Measurements from ENCODE around the gene CELF5.

Gene CELF5

GRCh38 chr19:3243819-3244700 lies 19.6 kb downstream of the CELF5 start:
- DNase-seq (ENCODE audit: low read depth, low spot score): no peak
- ChIA-PET CTCF (no interaction called here), POLR2A (no interaction called here)
- no peak for TF ChIP-seq CTCF (IDR thresholded peaks at IDR 0.05; ENCODE audit: insufficient read depth, low read length, missing control alignments)
- H3K4me3 ChIP-seq (ENCODE audit: low read depth, low read length): no peak overlapping the region

GRCh38 chr19:3245050-3245449 lies 20.6 kb downstream of the CELF5 start:
- H3K4me3 ChIP-seq (ENCODE audit: low read depth, low read length): no peak overlapping the region
- no peak for DNase-seq (ENCODE audit: low read depth, low spot score)
- POLR2A ChIA-PET: no interaction called here
- CTCF ChIA-PET: interaction anchor here (1.1 kb wide), 1 partner anchor 21 kb away, joined by 3 read pairs; no protein-coding TSS in a partner anchor
- TF ChIP-seq CTCF (IDR thresholded peaks at IDR 0.05; ENCODE audit: insufficient read depth, low read length, missing control alignments): no peak

- no peak overlapping the region for H3K4me3 ChIP-seq (ENCODE audit: low read depth, low read length)
- ChIA-PET CTCF (no interaction called here), POLR2A (no interaction called here)
- DNase-seq (ENCODE audit: low read depth, low spot score): no peak
- TF ChIP-seq CTCF (IDR thresholded peaks at IDR 0.05; ENCODE audit: insufficient read depth, low read length, missing control alignments): no peak
Measured at GRCh38 chr19:3248728-3249326, 24.4 kb downstream of the CELF5 start.

GRCh38 chr19:3249408-3249807 lies 24.9 kb downstream of the CELF5 start:
- ChIA-PET CTCF (interaction anchor here (1.3 kb wide), 1 partner anchor 24 kb away, joined by 3 read pairs; no protein-coding TSS in a partner anchor), POLR2A (no interaction called here)
- no peak for TF ChIP-seq CTCF (IDR thresholded peaks at IDR 0.05; ENCODE audit: insufficient read depth, low read length, missing control alignments)
- no peak for DNase-seq (ENCODE audit: low read depth, low spot score)
- no peak overlapping the region for H3K4me3 ChIP-seq (ENCODE audit: low read depth, low read length)

GRCh38 chr19:3250675-3251074 lies 26.2 kb downstream of the CELF5 start:
- POLR2A ChIA-PET: no interaction called here
- no peak overlapping the region for H3K4me3 ChIP-seq (ENCODE audit: low read depth, low read length)
- CTCF ChIA-PET: interaction anchor here (1.0 to 1.3 kb wide), 2 partner anchors 22 to 54 kb away, joined by 3 read pairs; no protein-coding TSS in a partner anchor
- TF ChIP-seq CTCF (IDR thresholded peaks at IDR 0.05; ENCODE audit: insufficient read depth, low read length, missing control alignments): peak; percentile 16
- no peak for DNase-seq (ENCODE audit: low read depth, low spot score)

GRCh38 chr19:3251229-3251628 lies 26.8 kb downstream of the CELF5 start:
- H3K4me3 ChIP-seq (ENCODE audit: low read depth, low read length): no peak overlapping the region
- no peak for DNase-seq (ENCODE audit: low read depth, low spot score)
- ChIA-PET POLR2A (no interaction called here), CTCF (interaction anchor here (1.0 kb wide), 1 partner anchor 53 kb away, joined by 3 read pairs; no protein-coding TSS in a partner anchor)
- no peak for TF ChIP-seq CTCF (IDR thresholded peaks at IDR 0.05; ENCODE audit: insufficient read depth, low read length, missing control alignments)
